Measurements from ENCODE around the gene ATG2A.
A peak's percentile ranks its signal among the peaks of the same experiment; 100 is the strongest.

The ATG2A gene

DNA sequence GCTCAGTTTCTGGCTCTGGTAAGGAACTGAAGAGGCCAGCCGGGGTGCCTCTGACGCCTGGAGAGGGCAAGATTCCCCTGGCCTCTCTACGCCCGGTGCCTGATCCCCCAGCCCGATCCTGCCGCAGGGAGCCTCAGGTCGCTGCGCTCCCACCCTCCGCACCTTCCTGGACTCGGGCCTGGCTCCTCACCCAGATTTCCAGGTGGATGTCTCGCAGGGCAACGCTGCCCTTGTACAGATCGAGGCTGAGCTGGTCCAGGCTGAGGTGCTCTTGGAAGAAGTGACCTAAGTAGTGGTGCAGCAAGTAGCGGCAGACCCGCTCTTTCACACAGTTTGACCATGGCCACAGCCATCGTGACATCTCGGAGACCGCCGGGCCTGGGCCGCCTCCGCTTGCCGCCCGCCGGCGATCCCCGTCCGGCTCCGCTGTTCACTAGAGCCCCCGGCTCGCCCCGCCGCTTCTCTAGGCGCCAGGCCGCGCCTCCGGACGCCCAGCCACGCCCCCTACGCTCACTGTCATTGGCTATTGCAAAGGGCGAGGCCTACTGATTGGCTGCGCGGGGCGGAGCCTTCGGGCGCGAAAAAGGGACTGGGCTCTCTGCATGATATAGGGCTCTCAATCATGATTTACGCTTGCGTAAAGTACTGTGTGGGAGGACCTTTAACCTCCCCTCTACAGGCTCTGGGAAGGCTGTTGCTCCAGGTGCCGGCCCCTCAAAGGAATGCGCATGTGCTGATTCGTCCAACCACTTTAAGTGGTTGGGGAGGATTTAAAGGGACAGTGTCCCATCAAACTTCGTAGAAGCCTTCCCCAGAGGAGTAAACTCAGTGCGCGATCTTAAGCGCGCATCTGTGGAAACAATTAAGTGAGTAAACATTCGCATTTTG lies at the start of gene ATG2A:
Gene ATG2A (minus strand): TSS at position 435 of the 888 bp plus-strand sequence. CDS start 74 bp downstream, at position 361.
- peak; percentile 98 for DNase-seq (ENCODE audit: low read depth in 2 of 2)

DNA sequence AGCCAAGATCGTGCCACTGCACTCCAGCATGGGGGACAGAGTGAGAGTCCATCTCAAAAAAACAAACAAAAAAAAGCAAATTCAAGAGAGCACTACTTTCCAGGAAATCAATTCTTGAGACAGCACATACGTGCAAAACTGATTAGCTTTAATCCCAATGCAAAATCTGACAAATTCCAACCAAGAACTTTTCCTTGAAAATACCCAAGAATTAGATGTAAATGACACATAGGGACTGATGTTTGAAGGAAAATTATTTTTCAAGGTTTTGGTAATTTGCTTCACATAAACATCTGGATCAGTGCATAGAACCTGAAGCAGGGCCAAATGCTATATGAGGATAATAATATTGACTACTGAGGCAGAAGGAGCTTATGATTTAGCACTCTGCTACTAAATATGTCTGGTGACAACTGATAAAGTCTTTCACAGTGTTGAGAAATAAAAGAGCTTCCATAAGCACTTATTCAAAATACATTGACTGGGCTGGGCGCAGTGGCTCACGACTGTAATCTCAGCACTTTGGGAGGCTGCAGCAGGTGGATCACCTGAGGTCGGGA lies 46.1 kb upstream of the ATG2A start:
- DNase-seq (ENCODE audit: low read depth in 2 of 2) = no peak

DNA sequence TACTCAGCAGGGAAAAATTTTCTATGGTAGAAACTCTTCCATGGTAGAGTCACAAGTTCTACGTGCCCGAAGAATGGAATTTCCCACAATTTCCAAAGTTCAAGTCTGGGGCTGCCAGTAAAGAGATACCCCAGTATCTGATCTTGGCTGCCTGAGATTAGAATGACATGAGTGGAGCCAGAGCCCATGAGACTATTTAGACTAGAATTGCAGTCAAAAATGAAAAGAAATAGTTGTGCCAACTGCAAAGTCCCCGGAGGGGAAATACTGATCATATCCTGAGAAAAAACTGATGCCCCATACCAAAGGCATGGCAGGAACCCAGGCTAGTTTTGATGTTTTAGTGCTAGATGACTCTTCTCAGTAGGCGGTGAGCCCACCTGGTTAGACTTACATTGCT lies 43.7 kb upstream of the ATG2A start:
- no peak for DNase-seq (ENCODE audit: low read depth in 2 of 2)

- DNase-seq (ENCODE audit: low read depth in 2 of 2) = no peak
Observed at GRCh38 chr11:64959498-64959897, 42.5 kb upstream of the ATG2A start.

DNA sequence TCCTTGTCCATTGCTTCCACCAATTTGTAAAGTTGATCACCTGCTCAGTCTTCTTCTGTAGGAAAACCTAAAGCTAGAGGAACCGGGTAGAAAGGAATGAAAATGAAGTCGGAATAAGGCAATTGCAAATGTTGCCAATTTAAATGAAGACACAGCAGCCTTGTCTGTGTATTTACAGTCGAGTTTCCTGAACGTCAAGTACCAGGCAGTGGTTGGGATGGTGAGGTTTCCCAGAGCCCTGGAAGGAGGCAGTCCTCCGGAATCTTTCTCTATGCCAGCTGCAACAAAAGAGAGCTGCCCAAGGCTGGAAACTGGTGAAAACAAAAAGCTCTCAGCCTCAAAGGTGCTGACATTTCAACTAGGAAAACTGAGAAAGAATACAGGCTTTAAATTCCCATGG lies 37.2 kb upstream of the ATG2A start:
- DNase-seq (ENCODE audit: low read depth in 2 of 2) = no peak

DNA sequence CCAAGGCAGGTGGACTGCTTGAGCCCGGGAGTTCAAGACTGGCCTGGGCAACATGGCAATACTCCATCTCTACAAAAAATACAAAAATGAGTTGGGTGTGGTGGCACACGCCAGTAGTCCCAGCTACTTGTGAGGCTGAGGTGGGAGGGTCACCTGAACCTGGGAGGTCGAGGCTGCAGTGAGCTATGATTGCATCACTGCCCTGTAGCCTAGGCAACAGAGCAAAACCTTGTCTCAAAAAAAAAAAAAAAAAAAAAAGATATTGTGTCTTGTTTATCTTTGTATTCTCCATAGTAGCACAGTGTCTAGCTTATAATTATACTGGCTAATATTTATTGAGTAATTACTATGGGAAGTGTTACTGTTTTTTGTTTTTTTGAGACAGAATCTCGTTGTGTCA lies 34.5 kb upstream of the ATG2A start:
- no peak for DNase-seq (ENCODE audit: low read depth in 2 of 2)

- no peak for DNase-seq (ENCODE audit: low read depth in 2 of 2)
Observed at GRCh38 chr11:64947208-64947814, 30.3 kb upstream of the ATG2A start.

DNA sequence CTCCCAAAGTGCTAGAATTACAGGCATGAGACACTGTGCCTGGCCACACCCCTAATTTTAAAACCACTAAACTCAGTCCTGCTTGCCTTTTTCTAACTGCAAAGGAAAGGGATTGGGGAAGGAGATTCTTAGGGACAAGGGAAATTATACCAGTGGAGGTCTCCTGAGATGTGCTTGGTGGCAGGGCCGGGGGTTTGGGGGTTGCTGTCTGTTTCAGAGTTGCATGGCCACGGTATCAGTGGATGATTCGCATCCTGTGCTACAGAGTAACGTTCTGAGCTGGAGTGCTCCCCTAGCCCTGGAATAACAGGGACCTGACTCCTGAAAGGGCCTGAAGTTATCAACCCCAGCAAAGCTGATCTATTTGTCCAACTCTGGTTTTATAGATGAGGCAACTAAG lies 19.5 kb upstream of the ATG2A start:
- DNase-seq (ENCODE audit: low read depth in 2 of 2) = no peak

- no peak for DNase-seq (ENCODE audit: low read depth in 2 of 2)
Observed at GRCh38 chr11:64935359-64936081, 18.5 kb upstream of the ATG2A start, which contains the start of gene GPHA2. GPHA2 (minus strand) TSS chr11:64935893; CDS start chr11:64935460, 433 bp downstream.

- no peak for DNase-seq (ENCODE audit: low read depth in 2 of 2)
Observed at GRCh38 chr11:64934682-64935358, 17.8 kb upstream of the ATG2A start.

DNA sequence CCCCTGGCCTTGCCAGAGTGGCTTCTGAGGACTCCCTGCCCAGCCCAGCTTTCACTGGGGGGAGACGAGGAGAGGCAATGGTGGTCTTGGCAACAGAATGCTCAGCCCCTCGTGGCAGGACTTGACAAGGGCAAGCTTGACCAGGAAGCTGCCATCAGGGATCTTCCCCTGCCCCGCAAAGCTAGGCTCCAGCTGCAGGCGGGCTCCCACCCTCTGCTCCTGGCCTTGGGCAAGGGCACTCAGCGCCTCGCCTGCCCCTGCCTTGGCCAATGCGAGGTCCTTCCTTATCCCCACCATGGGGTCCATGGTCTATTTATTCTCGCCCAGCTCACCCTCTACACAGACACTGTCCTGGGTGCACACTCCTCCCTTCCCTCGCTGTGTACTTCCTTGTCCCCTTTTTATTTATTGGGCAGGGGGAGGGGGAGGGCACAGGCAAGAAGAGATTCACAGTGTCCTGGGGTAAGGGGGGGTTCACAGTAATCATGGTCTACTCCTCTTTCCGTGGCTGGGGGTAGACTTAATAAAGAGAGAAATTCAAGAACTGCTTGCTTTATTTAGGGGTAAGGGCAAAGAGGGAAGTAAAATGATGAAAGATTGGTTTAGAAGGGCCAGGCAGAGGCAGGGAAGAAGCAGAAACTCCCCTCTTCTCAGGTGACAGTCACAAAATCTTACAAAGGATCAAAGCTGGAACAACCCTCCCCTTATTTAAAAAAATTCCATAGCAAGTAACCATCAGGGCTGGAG lies 17.1 kb upstream of the ATG2A start:
- no peak for DNase-seq (ENCODE audit: low read depth in 2 of 2)

GRCh38 chr11:64933213-64933934 lies 16.4 kb upstream of the ATG2A start:
- DNase-seq (ENCODE audit: low read depth in 2 of 2) = no peak

DNA sequence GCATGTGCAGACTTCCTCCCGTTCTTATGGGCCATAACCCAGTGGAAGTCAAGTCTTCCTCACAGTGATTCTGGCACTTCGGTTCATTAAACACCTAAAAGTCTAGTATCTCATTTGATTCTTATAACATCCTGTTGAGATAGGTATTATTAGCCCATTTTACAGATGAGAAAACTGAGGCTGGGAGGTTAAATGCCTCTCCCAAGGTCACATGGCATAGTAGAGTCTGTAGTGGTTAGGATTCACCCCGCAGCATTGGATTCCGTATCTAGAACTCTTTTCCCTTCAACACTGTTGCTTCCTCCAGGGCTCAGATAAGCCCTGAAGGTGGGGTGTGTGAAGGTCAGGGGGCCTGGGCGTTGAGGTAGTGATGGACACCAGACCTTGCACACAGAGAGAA lies 15.3 kb upstream of the ATG2A start:
- no peak for DNase-seq (ENCODE audit: low read depth in 2 of 2)

GRCh38 chr11:64931290-64931689 lies 14.3 kb upstream of the ATG2A start:
- DNase-seq (ENCODE audit: low read depth in 2 of 2) = no peak

DNA sequence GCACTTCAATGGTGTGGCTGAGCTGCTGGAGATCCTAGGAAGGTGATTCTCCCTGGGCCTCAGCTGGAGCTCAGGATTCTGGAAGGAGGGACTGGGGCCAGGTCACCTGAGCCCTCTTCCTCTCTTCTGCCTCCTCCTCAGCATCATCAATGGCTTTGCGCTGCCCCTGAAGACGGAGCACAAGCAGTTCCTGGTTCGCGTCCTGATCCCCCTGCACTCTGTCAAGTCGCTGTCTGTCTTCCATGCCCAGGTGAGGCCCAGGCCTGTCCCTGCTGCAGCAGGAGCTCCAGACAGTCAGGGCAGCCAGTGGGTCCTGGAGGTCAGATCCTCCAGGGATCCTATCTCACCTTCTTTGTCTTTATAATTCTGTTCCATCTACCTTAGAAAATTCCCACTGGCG lies 13.3 kb upstream of the ATG2A start:
- no peak for DNase-seq (ENCODE audit: low read depth in 2 of 2)

- DNase-seq (ENCODE audit: low read depth in 2 of 2) = no peak
Observed at GRCh38 chr11:64929625-64930024, 12.6 kb upstream of the ATG2A start.

DNA sequence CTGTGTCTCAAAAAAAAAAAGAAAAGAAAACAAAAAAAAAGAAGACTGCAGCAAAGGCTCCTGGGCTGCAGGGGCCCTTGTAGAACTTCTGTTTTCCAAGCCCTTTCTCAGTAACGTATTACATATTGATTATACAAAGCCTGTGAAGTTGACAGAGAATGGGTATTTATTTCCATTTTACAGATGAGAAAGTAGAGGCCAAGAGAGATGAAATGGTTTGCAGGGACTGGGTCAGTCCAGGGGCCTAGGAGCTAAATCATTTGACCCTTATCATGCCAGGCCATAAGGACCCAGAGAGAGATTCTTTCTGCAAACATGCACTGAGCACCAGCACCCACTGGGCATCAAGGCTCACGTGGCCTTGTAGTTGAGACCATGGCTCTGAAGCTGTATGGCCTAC lies 11.9 kb upstream of the ATG2A start:
- no peak for DNase-seq (ENCODE audit: low read depth in 2 of 2)

DNA sequence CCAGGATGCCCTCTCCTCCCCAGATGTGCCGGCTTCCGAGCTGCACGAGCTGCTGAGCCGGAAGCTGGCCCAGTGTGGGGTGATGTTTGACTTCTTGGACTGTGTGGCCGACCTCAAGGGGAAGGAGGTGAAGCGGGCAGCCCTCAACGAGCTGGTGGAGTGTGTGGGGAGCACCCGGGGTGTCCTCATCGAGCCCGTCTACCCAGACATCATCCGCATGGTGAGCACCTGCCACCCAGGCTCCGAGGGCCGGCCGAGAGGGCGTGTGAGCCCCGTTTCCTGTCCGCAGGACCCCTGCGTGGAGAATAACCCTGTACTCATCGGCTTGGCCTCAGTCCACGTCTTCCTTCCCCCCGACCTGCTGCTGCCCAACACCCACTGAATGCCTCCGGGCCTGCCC lies 9.7 kb upstream of the ATG2A start:
- DNase-seq (ENCODE audit: low read depth in 2 of 2) = no peak

GRCh38 chr11:64925536-64926436 lies 8.8 kb upstream of the ATG2A start:
- no peak for DNase-seq (ENCODE audit: low read depth in 2 of 2)

Measured in activated CD4-positive, alpha-beta T cell treated with anti-CD3 and anti-CD28 coated beads for 24 hours (primary cell).